ENCODE data around the gene ATG2A.

GRCh38 chr11:64871492-64871891, 45.5 kb downstream of the ATG2A start:
- TF ChIP-seq CTCF (IDR thresholded peaks at IDR 0.05 in 8 of 11, conservative IDR thresholded peaks at IDR 0.05 in 3 of 11) (no peak), POLR2AphosphoS5 (IDR thresholded peaks at IDR 0.05) (no peak), POLR2A (IDR thresholded peaks at IDR 0.05) (no peak)
